A549 (cell line): ENCODE measurements around the gene NTS. TPM values are rescaled to one million over a fixed set of nuclear protein-coding genes. Genes with fewer than 3 reads are reported as not detected.

Source experiments
- ATAC-seq, 2 experiments: fragments of 200-7000 bp in 1 of 2; fragments of >200 bp in 1 of 2; cut with Nextera tagmentation in 1 of 2; cut with Tn5 transposase in 1 of 2; 3 replicates each; pipeline versions ENCODE4 v1.8.0 to v1.9.1; 2018 to 2020; ENCODE audit warnings: mild to moderate bottlenecking in 1 of 2, moderate library complexity in 1 of 2
- CTCF ChIA-PET: fragments of 300-600 bp; sonication (Branson Sonifier 250); formaldehyde crosslinking; extraction: SDS; loops from one replicate; lab custom pipeline; 2021; ENCODE audit warnings: antibody characterized with exemption, inconsistent platforms; lab: Yijun Ruan, JAX
- POLR2A ChIA-PET: fragments of 350-600 bp; formaldehyde crosslinking; extraction: SDS; loops from one replicate; lab custom pipeline; 2021; ENCODE audit warnings: antibody characterized with exemption, inconsistent platforms; lab: Yijun Ruan, JAX
- DNase-seq, 2 experiments: peaks; one replicate each; pipeline versions ENCODE4 v3.0.0 to v3.0.0-alpha.2; 2011 to 2016; ENCODE audit warnings: low read depth in 1 of 2, low spot score in 1 of 2
- FAIRE-seq: peaks from 2 replicates; lab custom pipeline; 2011; peaks lifted over from hg19 to GRCh38; lab: Jason Lieb, UNC
- H3K27ac ChIP-seq, 2 experiments: fragments of >200 bp; sonication (Bioruptor Twin); formaldehyde crosslinking; 3 replicates each; pipeline ENCODE4 v1.5.1; 2016 to 2017
- H3K4me1 ChIP-seq: fragments of >200 bp; sonication (Bioruptor Twin); formaldehyde crosslinking; 3 replicates; pipeline ENCODE4 v1.6.1; 2016
- H3K4me2 ChIP-seq: fragments of >200 bp; sonication (Bioruptor Twin); formaldehyde crosslinking; 3 replicates; pipeline ENCODE4 v1.6.1; 2016
- H3K4me3 ChIP-seq: fragments of >200 bp; sonication (Bioruptor Twin); formaldehyde crosslinking; 3 replicates; pipeline ENCODE4 v1.5.1; 2016
- H3K9me3 ChIP-seq: fragments of >200 bp; sonication (Bioruptor Twin); formaldehyde crosslinking; 3 replicates; pipeline ENCODE4 v1.6.1; 2016
- CBX8 ChIP-seq: fragments of 200-600 bp; sonication (generic); IDR thresholded peaks from 2 replicates; pipeline ENCODE4 v1.6.1; 2016
- CHD2 ChIP-seq: fragments of 150-350 bp; IDR thresholded peaks from 2 replicates; pipeline ENCODE4 v1.6.1; 2014; ENCODE audit warnings: low read length; ENCODE audit not compliant: partially characterized antibody
- CHD4 ChIP-seq: fragments of 200-600 bp; sonication (generic); IDR thresholded peaks from 2 replicates; pipeline ENCODE4 v1.6.1; 2016; ENCODE audit warnings: antibody characterized with exemption, mild to moderate bottlenecking, borderline replicate concordance
- EP300 ChIP-seq, 2 experiments: fragments of >200 bp; sonication (Bioruptor Twin); formaldehyde crosslinking; IDR thresholded peaks; 2 replicates in 1 of 2; 3 replicates in 1 of 2; pipeline ENCODE4 v1.6.1; 2016 to 2017
- FOXS1 ChIP-seq: fragments of 250-450 bp; sonication (Bioruptor Pico); IDR thresholded peaks from 2 replicates; pipeline ENCODE4 v1.5.0; 2020; ENCODE audit warnings: mild to moderate bottlenecking, moderate library complexity
- NFE2L2 ChIP-seq: fragments of 150-350 bp; conservative IDR thresholded peaks from 2 replicates; pipeline ENCODE4 v1.6.1; 2014; ENCODE audit warnings: low read length
- NPAS2 ChIP-seq: fragments of 250-450 bp; sonication (Bioruptor Pico); IDR thresholded peaks from 2 replicates; pipeline ENCODE4 v1.8.0; 2022; ENCODE audit warnings: mild to moderate bottlenecking, moderate library complexity, borderline replicate concordance
- PHF8 ChIP-seq: fragments of 200-600 bp; sonication (generic); IDR thresholded peaks from 2 replicates; pipeline ENCODE4 v1.6.1; 2016; ENCODE audit warnings: low read depth, mild to moderate bottlenecking, antibody characterized with exemption, moderate library complexity, borderline replicate concordance
- POLR2AphosphoS2 ChIP-seq: conservative IDR thresholded peaks from 2 replicates; pipeline ENCODE4 v1.6.1; 2012; ENCODE audit warnings: low read length, improper control_type of control experiment, inconsistent platforms
- RAD21 ChIP-seq, 2 experiments: fragments of >200 bp in 1 of 2; sonication (Bioruptor Twin) in 1 of 2; formaldehyde crosslinking in 1 of 2; IDR thresholded peaks in 1 of 2; conservative IDR thresholded peaks in 1 of 2; 2 replicates in 1 of 2; 3 replicates in 1 of 2; pipeline ENCODE4 v1.6.1; 2012 to 2018; ENCODE audit warnings: inconsistent platforms in 1 of 2
- RCOR1 ChIP-seq: fragments of 150-350 bp; IDR thresholded peaks from 2 replicates; pipeline ENCODE4 v1.6.1; 2014; ENCODE audit warnings: antibody characterized with exemption, low read length, low read depth
- RFX5 ChIP-seq: fragments of 450-650 bp; IDR thresholded peaks from 2 replicates; pipeline ENCODE4 v1.7.1; 2014; ENCODE audit warnings: antibody characterized with exemption, mild to moderate bottlenecking, moderate library complexity
- RNF2 ChIP-seq: fragments of 200-600 bp; sonication (generic); IDR thresholded peaks from 2 replicates; pipeline ENCODE4 v1.6.1; 2016; ENCODE audit warnings: low read depth, mild to moderate bottlenecking, antibody characterized with exemption, moderate library complexity, borderline replicate concordance
- SMC3 ChIP-seq: fragments of >200 bp; sonication (Bioruptor Twin); formaldehyde crosslinking; IDR thresholded peaks from 3 replicates; pipeline ENCODE4 v1.6.1; 2018; ENCODE audit warnings: inconsistent platforms
- TP53 ChIP-seq: fragments of 250-450 bp; sonication (Bioruptor Pico); IDR thresholded peaks from 2 replicates; pipeline ENCODE4 v1.5.0; 2021; ENCODE audit warnings: mild to moderate bottlenecking, moderate library complexity
- ZFP36 ChIP-seq: fragments of 450-650 bp; IDR thresholded peaks from 2 replicates; pipeline ENCODE4 v1.6.1; 2014; ENCODE audit warnings: borderline replicate concordance; ENCODE audit not compliant: partially characterized antibody
- ZSCAN20 ChIP-seq: fragments of 250-450 bp; sonication (Bioruptor Pico); IDR thresholded peaks from 2 replicates; pipeline ENCODE4 v1.8.0; 2022; ENCODE audit warnings: mild to moderate bottlenecking, moderate library complexity
- WGBS: methylation state at CpG from one replicate; pipeline ENCODE4 v1.1.6; 2017; ENCODE audit errors: missing lambda C conversion rate; 5-methylcytosine and 5-hydroxymethylcytosine counted together
- polyA plus RNA-seq, 4 experiments: library from polyadenylated mRNA; depleted of rRNA in 3 of 4; stranded (reverse); fragments of >200 nt; fragmentation: RNase III in 1 of 4; extraction: RNeasy Plus Mini Kit Qiagen cat#74134 plus additional on column Dnase treatment in 1 of 4; gene quantifications; 2 replicates in 3 of 4; 3 replicates in 1 of 4; pipeline ENCODE4 v1.2.3, GENCODE V29; 2011 to 2017
- TF ChIP-seq, protein P1 (sequence below): fragments of >200 bp; sonication (Bioruptor Twin); formaldehyde crosslinking; IDR thresholded peaks from 3 replicates; pipeline ENCODE4 v1.5.1; 2016
- TF ChIP-seq, protein P2 (sequence below): IDR thresholded peaks from 2 replicates; pipeline ENCODE4 v1.6.1; 2012
- TF ChIP-seq, protein P3 (sequence below): fragments of 150-350 bp; IDR thresholded peaks from 2 replicates; pipeline ENCODE4 v1.6.1; 2014; ENCODE audit warnings: low read depth, mild to moderate bottlenecking, low read length
- TF ChIP-seq, protein P4 (sequence below): IDR thresholded peaks from 2 replicates; pipeline ENCODE4 v1.6.1; 2012; ENCODE audit warnings: low read depth, borderline replicate concordance
- TF ChIP-seq, protein P5 (sequence below): fragments of 450-650 bp; IDR thresholded peaks from 2 replicates; pipeline ENCODE4 v1.6.1; 2014; ENCODE audit warnings: antibody characterized with exemption

The NTS gene
- polyA plus RNA-seq, 2 of the 4 experiments (the other 2 are of a cell fraction): 101 to 119 TPM

DNA sequence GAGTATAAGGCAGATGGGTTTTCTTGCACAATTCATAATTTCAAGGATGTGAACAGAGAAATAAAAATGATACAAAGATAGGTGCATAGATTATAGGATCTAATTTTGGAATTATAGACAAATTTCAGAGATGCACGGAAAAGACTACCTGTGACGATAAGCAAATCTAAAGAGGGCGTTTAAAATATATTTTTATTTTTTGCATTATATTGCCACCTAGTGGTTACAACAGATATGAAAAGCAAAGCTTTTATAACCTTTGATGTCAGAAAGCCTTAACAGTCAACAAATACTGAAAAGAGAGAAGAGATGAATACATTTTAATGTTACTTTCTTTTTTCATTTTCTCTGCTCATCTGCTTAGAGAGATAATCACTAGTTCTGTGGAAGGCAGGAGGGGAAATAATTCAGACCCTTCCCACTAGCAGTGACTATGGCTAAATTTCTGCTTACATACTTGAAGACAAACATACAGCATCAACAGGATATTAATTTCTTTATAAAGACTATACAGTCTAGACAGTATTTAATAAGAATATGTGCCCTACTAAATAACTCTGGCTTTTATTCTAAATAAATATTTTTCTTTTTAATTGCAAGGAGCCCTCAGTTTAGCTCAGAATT is 46.3 kb downstream of the NTS start:
- under 1% methylated on average over 3 of the region's 3 CpGs for WGBS
- Histone ChIP-seq H3K4me2 (peak overlapping the region; percentile 41; the same call in 1 of the 3 replicates), H3K27ac (no peak overlapping the region), H3K9me3 (no peaks in the 10 kb centered on the region), H3K4me3 (no peak overlapping the region), H3K4me1 (no peaks in the 10 kb centered on the region)
- peak in 1 of 2 experiments; percentile 77; a peak in 3 of 6 replicates for ATAC-seq
- TF ChIP-seq RAD21 (conservative IDR thresholded peaks at IDR 0.05 in 1 of 2, IDR thresholded peaks at IDR 0.05 in 1 of 2) (peak; percentile 71 to 85), RCOR1 (no peak), SMC3 (peak; percentile 79), EP300 (IDR thresholded peaks at IDR 0.05) (no peak), PHF8 (no peak)
- TF ChIP-seq, protein P1, sequence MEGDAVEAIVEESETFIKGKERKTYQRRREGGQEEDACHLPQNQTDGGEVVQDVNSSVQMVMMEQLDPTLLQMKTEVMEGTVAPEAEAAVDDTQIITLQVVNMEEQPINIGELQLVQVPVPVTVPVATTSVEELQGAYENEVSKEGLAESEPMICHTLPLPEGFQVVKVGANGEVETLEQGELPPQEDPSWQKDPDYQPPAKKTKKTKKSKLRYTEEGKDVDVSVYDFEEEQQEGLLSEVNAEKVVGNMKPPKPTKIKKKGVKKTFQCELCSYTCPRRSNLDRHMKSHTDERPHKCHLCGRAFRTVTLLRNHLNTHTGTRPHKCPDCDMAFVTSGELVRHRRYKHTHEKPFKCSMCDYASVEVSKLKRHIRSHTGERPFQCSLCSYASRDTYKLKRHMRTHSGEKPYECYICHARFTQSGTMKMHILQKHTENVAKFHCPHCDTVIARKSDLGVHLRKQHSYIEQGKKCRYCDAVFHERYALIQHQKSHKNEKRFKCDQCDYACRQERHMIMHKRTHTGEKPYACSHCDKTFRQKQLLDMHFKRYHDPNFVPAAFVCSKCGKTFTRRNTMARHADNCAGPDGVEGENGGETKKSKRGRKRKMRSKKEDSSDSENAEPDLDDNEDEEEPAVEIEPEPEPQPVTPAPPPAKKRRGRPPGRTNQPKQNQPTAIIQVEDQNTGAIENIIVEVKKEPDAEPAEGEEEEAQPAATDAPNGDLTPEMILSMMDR: peak; percentile 73
- DNase-seq: peak in 1 of 2 experiments; percentile 37
- ChIA-PET CTCF (interaction anchor here (0.6 to 2.2 kb wide), 13 partner anchors 8 to 844 kb away, joined by 3 to 9 read pairs (median 4); no protein-coding TSS in a partner anchor), POLR2A (no interaction called here)
- FAIRE-seq: peak; percentile 84

DNA sequence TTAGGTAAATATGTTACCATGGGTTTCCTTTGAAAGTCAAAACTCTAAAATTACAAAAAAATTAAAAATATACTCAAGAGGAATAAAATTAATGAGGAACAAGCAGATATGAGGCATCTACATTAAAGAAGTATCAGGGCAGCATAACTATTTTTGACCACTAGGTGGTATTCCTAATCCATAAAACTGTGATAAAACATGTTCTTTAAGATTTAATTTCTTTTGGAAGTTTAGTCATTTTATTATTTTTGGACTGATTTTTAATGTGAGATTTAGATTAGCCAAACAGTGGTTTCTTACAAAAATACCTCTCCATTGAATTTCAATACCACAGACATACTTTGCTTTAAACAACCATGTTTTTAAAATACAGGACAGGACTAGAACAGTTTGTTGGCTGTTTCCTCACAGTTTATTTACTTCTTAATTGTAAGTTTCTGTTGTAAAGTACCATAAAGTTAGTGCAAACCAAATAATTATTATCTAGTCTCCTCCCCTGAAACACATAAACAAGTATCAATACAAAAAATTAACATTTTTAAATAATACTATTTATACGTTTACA is 49.8 kb downstream of the NTS start:
- no peak overlapping the region for H3K4me3 ChIP-seq
- ChIA-PET POLR2A (no interaction called here), CTCF (interaction anchor here (0.9 to 2.0 kb wide), 6 partner anchors 13 to 455 kb away, joined by 3 to 5 read pairs (median 4); no protein-coding TSS in a partner anchor)
- WGBS: 88% methylated on average over 1 of the region's 1 CpG
- peak in 1 of 2 experiments; percentile 50; a peak in 1 of 6 replicates for ATAC-seq
- peak in 1 of 2 experiments; percentile 36 for DNase-seq
- H3K4me1 ChIP-seq: no peaks in the 10 kb centered on the region
- TF ChIP-seq, protein P2, sequence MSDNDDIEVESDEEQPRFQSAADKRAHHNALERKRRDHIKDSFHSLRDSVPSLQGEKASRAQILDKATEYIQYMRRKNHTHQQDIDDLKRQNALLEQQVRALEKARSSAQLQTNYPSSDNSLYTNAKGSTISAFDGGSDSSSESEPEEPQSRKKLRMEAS: no peak
- TF ChIP-seq SMC3 (peak; percentile 85), POLR2AphosphoS2 (no peak), CBX8 (no peak), RAD21 (conservative IDR thresholded peaks at IDR 0.05 in 1 of 2, IDR thresholded peaks at IDR 0.05 in 1 of 2) (peak; percentile 74 to 81), ZSCAN20 (no peak), NPAS2 (CRISPR knock-in tag) (no peak)
- TF ChIP-seq, protein P3, sequence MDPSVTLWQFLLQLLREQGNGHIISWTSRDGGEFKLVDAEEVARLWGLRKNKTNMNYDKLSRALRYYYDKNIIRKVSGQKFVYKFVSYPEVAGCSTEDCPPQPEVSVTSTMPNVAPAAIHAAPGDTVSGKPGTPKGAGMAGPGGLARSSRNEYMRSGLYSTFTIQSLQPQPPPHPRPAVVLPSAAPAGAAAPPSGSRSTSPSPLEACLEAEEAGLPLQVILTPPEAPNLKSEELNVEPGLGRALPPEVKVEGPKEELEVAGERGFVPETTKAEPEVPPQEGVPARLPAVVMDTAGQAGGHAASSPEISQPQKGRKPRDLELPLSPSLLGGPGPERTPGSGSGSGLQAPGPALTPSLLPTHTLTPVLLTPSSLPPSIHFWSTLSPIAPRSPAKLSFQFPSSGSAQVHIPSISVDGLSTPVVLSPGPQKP: no peak
- TF ChIP-seq, protein P4, sequence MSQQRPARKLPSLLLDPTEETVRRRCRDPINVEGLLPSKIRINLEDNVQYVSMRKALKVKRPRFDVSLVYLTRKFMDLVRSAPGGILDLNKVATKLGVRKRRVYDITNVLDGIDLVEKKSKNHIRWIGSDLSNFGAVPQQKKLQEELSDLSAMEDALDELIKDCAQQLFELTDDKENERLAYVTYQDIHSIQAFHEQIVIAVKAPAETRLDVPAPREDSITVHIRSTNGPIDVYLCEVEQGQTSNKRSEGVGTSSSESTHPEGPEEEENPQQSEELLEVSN: no peak
- TF ChIP-seq, protein P1: peak; percentile 71
- H3K4me2 ChIP-seq: no peak overlapping the region
- FAIRE-seq: peak; percentile 68
- H3K9me3 ChIP-seq: no peaks in the 10 kb centered on the region
- no peak overlapping the region for H3K27ac ChIP-seq

DNA sequence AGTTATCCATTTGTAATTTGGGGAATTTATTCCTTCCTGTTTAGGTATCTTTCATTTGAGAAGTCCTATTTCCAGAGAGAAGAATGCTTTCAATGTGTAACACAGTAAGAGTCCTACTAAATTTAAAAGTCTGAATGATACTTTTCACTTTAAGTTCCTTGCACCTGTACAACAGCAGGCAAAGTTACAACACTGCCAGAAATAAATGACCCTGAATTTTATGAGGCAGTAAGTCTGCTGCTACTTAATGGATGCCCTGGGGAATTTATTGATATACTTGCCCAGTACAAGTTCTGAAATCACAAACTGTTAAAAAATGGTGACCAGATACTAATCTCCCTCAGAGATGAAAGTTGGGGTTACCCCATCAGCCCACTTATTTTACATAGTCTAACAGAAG is 53.1 kb downstream of the NTS start:
- Histone ChIP-seq H3K27ac (no peak overlapping the region), H3K4me2 (no peak overlapping the region), H3K4me1 (no peaks in the 10 kb centered on the region), H3K9me3 (no peaks in the 10 kb centered on the region), H3K4me3 (no peak overlapping the region)
- FAIRE-seq (no peak), DNase-seq (no peak), ATAC-seq (no peak)
- ChIA-PET POLR2A (no interaction called here), CTCF (no interaction called here)
- TF ChIP-seq, protein P5, sequence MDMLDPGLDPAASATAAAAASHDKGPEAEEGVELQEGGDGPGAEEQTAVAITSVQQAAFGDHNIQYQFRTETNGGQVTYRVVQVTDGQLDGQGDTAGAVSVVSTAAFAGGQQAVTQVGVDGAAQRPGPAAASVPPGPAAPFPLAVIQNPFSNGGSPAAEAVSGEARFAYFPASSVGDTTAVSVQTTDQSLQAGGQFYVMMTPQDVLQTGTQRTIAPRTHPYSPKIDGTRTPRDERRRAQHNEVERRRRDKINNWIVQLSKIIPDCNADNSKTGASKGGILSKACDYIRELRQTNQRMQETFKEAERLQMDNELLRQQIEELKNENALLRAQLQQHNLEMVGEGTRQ: no peak
- TF ChIP-seq CHD4 (no peak), NFE2L2 (no peak), FOXS1 (CRISPR knock-in tag) (no peak), ZFP36 (no peak), CHD2 (no peak), RFX5 (no peak), CBX8 (no peak), TP53 (CRISPR knock-in tag) (no peak), RNF2 (no peak)
- TF ChIP-seq, protein P2: no peak
